Endothelial cell of umbilical vein (primary cell): ENCODE data around the gene PSAT1. TPM values are rescaled to one million over a fixed set of nuclear protein-coding genes. Genes with fewer than 3 reads are reported as not detected.
"Not testable (repeated sequence)": the region's sequence is repeated elsewhere in the genome, so short reads cannot be mapped to it uniquely, and the experiment has no call there.

Source experiments
- BruUV-seq: library from RNA; stranded (reverse); fragments of 400-500 nt; replicated peaks from 2 replicates; lab custom pipeline; 2021; lab: Mats Ljungman, UMichigan
- CTCF ChIA-PET: fragments of 300-600, 350-600 bp; sonication (Branson Sonifier 250); formaldehyde crosslinking; loops from one replicate; lab custom pipeline; 2021; ENCODE audit warnings: antibody characterized with exemption, inconsistent platforms; lab: Charles Lee
- POLR2A ChIA-PET: fragments of 300-600, 350-600 bp; sonication (Branson Sonifier 250); formaldehyde crosslinking; loops from one replicate; lab custom pipeline; 2021; ENCODE audit warnings: antibody characterized with exemption, inconsistent platforms; lab: Charles Lee
- DNase-seq: peaks from one replicate; pipeline ENCODE4 v3.0.0-alpha.2; 2011; ENCODE audit warnings: low read depth, low spot score
- FAIRE-seq: peaks from 2 replicates; lab custom pipeline; 2011; peaks lifted over from hg19 to GRCh38; lab: Jason Lieb, UNC
- H2AFZ ChIP-seq: 2 replicates; pipeline ENCODE4 v1.6.0; 2012; ENCODE audit warnings: low read depth, low read length, control low read depth, inconsistent platforms
- H3K27ac ChIP-seq: 2 replicates; pipeline ENCODE4 v1.5.1; 2011; ENCODE audit warnings: low read depth, mild to moderate bottlenecking, control low read depth, low read length, moderate library complexity; ENCODE audit not compliant: insufficient read depth
- H3K27me3 ChIP-seq, 2 experiments: 2 replicates each; pipeline versions ENCODE4 v1.6.0 to v1.6.1; 2011; ENCODE audit warnings: low read length in 2 of 2, mixed read lengths in 1 of 2; ENCODE audit not compliant: control insufficient read depth in 2 of 2, insufficient read depth in 2 of 2
- H3K36me3 ChIP-seq, 2 experiments: 2 replicates in 1 of 2; 3 replicates in 1 of 2; pipeline ENCODE4 v1.5.1; 2011; ENCODE audit warnings: low read length in 2 of 2, mild to moderate bottlenecking in 1 of 2, moderate library complexity in 1 of 2; ENCODE audit not compliant: control insufficient read depth in 2 of 2, insufficient read depth in 2 of 2; ENCODE audit errors: extremely low read depth in 1 of 2
- H3K4me1 ChIP-seq: 3 replicates; pipeline ENCODE4 v1.5.1; 2011; ENCODE audit warnings: mild to moderate bottlenecking, low read length; ENCODE audit not compliant: control insufficient read depth, insufficient read depth; ENCODE audit errors: extremely low read depth
- H3K4me2 ChIP-seq: 2 replicates; pipeline ENCODE4 v1.6.1; 2011; ENCODE audit warnings: low read length, control low read depth, mixed read lengths; ENCODE audit not compliant: insufficient read depth
- H3K4me3 ChIP-seq, 3 experiments: fragments of 200-600 bp in 1 of 3; sonication (generic), shearing (Covaris generic) in 1 of 3; replicated peaks in 1 of 3; 2 replicates each; pipeline ENCODE4 v1.5.1; 2011 to 2016; ENCODE audit warnings: control low read depth in 3 of 3, low read length in 3 of 3, mild to moderate bottlenecking in 2 of 3, inconsistent platforms in 1 of 3, low read depth in 1 of 3, moderate library complexity in 1 of 3; ENCODE audit not compliant: insufficient read depth in 1 of 3
- H3K79me2 ChIP-seq: 2 replicates; pipeline ENCODE4 v1.6.0; 2012; ENCODE audit warnings: low read length, inconsistent platforms; ENCODE audit not compliant: control insufficient read depth, insufficient read depth
- H3K9ac ChIP-seq: replicated peaks from 2 replicates; pipeline ENCODE3; 2011; ENCODE audit warnings: low read length, control low read depth; ENCODE audit not compliant: insufficient read depth; ENCODE audit errors: extremely low read depth
- H3K9me1 ChIP-seq: replicated peaks from 3 replicates; pipeline ENCODE4 v1.6.0; 2011; ENCODE audit warnings: mild to moderate bottlenecking, low read length; ENCODE audit not compliant: control insufficient read depth, insufficient read depth; ENCODE audit errors: extremely low read depth
- H3K9me3 ChIP-seq: replicated peaks from 2 replicates; pipeline ENCODE4 v1.5.1; 2012; ENCODE audit warnings: low read length, inconsistent platforms; ENCODE audit not compliant: control insufficient read depth, insufficient read depth
- H4K20me1 ChIP-seq: replicated peaks from 2 replicates; pipeline ENCODE3; 2011; ENCODE audit warnings: mild to moderate bottlenecking, low read length; ENCODE audit not compliant: control insufficient read depth, insufficient read depth; ENCODE audit errors: extremely low read depth
- EZH2 ChIP-seq: IDR thresholded peaks from 2 replicates; pipeline ENCODE4 v1.6.1; 2012; ENCODE audit warnings: borderline replicate concordance, low read depth, mild to moderate bottlenecking, moderate library complexity, low read length, inconsistent platforms; ENCODE audit not compliant: severe bottlenecking
- FOS ChIP-seq: IDR thresholded peaks from 2 replicates; pipeline ENCODE4 v1.6.1; 2011; ENCODE audit warnings: mild to moderate bottlenecking, low read length, moderate library complexity, borderline replicate concordance; ENCODE audit not compliant: insufficient read depth
- GATA2 ChIP-seq: IDR thresholded peaks from 2 replicates; pipeline ENCODE4 v1.7.0; 2011; ENCODE audit warnings: low read depth, mild to moderate bottlenecking, moderate library complexity, mixed read lengths, low read length; ENCODE audit not compliant: insufficient read length, insufficient read depth
- JUN ChIP-seq: IDR thresholded peaks from 2 replicates; pipeline ENCODE4 v1.6.1; 2011; ENCODE audit warnings: borderline replicate concordance, low read depth; ENCODE audit not compliant: insufficient read length, insufficient read depth
- MYC ChIP-seq: IDR thresholded peaks from one replicate; pipeline ENCODE4 v1.6.1; 2011; ENCODE audit warnings: mild to moderate bottlenecking, low read depth, low read length
- POLR2A ChIP-seq: IDR thresholded peaks from 2 replicates; pipeline ENCODE4 v1.6.1; 2012; ENCODE audit warnings: low read depth, mild to moderate bottlenecking, control low read depth, low read length
- POLR2AphosphoS5 ChIP-seq: IDR thresholded peaks from 2 replicates; pipeline ENCODE4 v1.6.1; 2012; ENCODE audit warnings: low read depth, mild to moderate bottlenecking, control low read depth, low read length, moderate library complexity; ENCODE audit not compliant: insufficient read depth
- dilution Hi-C: fragments of 300-500 bp; cut with MboI; formaldehyde crosslinking; loops from one replicate; pipeline ENCODE4 v1.15.0; 2019; ENCODE audit warnings: low sequenced_read_pairs; ENCODE audit not compliant: extremely low pct_ligation_motif_present
- intact Hi-C: fragments of 100-400 bp; cut with micrococcal nuclease; formaldehyde crosslinking; loops from one replicate; pipeline ENCODE4 v1.10.0; 2022
- polyA plus RNA-seq, 4 experiments: library from polyadenylated mRNA; depleted of rRNA in 3 of 4; stranded (reverse) in 3 of 4; unstranded in 1 of 4; fragments of >200 nt; gene quantifications; 2 replicates each; pipeline versions ENCODE4 v1.2.1 to v1.2.3, GENCODE V29; 2011 to 2012; ENCODE audit warnings: missing spikeins in 1 of 4
- total RNA-seq: library from RNA; stranded (reverse); gene quantifications from 2 replicates; pipeline ENCODE4 v1.2.3, GENCODE V29; 2021
- TF ChIP-seq, protein P1 (sequence below): IDR thresholded peaks from 2 replicates; pipeline ENCODE4 v1.6.1; 2011; ENCODE audit not compliant: insufficient read depth, insufficient read length
- TF ChIP-seq, protein P2 (sequence below), 2 donors: IDR thresholded peaks; 1 replicate in 1 of 2; 2 replicates in 1 of 2; pipeline ENCODE4 v1.5.1; 2011; ENCODE audit warnings: low read length in 2 of 2, mild to moderate bottlenecking in 2 of 2, moderate library complexity in 2 of 2, control low read depth in 1 of 2, inconsistent platforms in 1 of 2, low read depth in 1 of 2; ENCODE audit not compliant: insufficient read depth in 1 of 2; ENCODE audit errors: extremely low read depth in 1 of 2

PSAT1 gene
- total and polyA plus RNA-seq, 2 donors (not counting 3 experiments of a cell fraction or from before 2014, with no cell fraction given) = 19.1 to 47.3 TPM

DNA sequence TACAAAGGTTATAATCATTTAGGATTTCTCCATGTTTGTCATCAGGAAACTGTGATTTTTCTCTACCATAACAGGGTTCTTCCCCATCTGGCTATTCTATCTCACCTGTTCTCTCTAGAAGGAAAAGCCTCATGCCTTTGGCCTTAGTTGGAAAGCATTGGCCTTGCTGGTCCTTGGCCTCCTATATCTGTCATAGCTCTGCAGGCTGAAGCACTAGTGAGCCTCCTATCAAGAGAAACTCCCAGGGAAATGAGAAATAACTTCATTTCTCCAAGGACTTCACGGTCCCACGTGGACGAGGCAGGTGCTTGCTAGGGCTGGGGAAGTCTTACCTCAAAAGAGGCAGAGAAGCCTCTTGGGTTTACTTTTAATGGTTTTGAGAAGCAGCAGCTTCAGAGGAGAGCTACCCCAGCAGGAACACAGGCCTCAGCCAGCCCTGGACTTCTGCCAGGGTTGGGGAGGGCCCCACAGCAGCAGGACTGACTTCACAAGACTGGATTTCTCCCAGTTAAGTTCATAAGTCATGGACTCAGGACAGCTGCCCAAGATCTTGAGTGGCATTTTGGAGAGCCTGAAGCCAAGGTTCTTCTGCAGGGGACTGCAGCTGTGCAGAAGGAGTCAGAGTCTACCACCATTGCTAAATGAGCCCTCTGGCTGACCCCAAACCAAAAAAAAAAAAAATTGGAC lies 15.8 kb upstream of the PSAT1 start:
- Histone ChIP-seq H3K9ac (no peak overlapping the region), H3K27me3 (peaks cover 0 to under 1% of the 10 kb centered on the region in 2 experiments), H3K4me1 (no peaks in the 10 kb centered on the region), H3K4me2 (no peak overlapping the region), H2AFZ (no peak overlapping the region), H3K79me2 (no peaks in the 10 kb centered on the region), H3K27ac (no peak overlapping the region), H4K20me1 (no peaks in the 10 kb centered on the region), H3K36me3 (no peaks in the 10 kb centered on the region), H3K9me3 (no peaks in the 10 kb centered on the region), H3K9me1 (no peaks in the 10 kb centered on the region), H3K4me3 (no peak overlapping the region)
- no TSS peak for BruUV-seq
- intact Hi-C loops (no loop called here), dilution Hi-C loops (no loop called here)
- TF ChIP-seq GATA2 = no peak
- TF ChIP-seq, protein P1, sequence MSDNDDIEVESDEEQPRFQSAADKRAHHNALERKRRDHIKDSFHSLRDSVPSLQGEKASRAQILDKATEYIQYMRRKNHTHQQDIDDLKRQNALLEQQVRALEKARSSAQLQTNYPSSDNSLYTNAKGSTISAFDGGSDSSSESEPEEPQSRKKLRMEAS = no peak
- no peak for TF ChIP-seq EZH2
- TF ChIP-seq, protein P2, sequence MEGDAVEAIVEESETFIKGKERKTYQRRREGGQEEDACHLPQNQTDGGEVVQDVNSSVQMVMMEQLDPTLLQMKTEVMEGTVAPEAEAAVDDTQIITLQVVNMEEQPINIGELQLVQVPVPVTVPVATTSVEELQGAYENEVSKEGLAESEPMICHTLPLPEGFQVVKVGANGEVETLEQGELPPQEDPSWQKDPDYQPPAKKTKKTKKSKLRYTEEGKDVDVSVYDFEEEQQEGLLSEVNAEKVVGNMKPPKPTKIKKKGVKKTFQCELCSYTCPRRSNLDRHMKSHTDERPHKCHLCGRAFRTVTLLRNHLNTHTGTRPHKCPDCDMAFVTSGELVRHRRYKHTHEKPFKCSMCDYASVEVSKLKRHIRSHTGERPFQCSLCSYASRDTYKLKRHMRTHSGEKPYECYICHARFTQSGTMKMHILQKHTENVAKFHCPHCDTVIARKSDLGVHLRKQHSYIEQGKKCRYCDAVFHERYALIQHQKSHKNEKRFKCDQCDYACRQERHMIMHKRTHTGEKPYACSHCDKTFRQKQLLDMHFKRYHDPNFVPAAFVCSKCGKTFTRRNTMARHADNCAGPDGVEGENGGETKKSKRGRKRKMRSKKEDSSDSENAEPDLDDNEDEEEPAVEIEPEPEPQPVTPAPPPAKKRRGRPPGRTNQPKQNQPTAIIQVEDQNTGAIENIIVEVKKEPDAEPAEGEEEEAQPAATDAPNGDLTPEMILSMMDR (IDR thresholded peaks at IDR 0.05; ENCODE audit: extremely low read depth in 1 of 2, insufficient read depth in 1 of 2, low read depth in 1 of 2, low read length in 2 of 2) = no peak
- no peak for TF ChIP-seq POLR2A
- no peak for TF ChIP-seq MYC
- no peak for TF ChIP-seq POLR2AphosphoS5
- no peak for TF ChIP-seq JUN
- no peak for TF ChIP-seq FOS
- peak; percentile 38 for DNase-seq
- FAIRE-seq = no peak
- CTCF ChIA-PET = interaction anchor here (1.1 kb wide), 1 partner anchor 88 kb away, joined by 3 read pairs; no protein-coding TSS in a partner anchor
- POLR2A ChIA-PET = no interaction called here

DNA sequence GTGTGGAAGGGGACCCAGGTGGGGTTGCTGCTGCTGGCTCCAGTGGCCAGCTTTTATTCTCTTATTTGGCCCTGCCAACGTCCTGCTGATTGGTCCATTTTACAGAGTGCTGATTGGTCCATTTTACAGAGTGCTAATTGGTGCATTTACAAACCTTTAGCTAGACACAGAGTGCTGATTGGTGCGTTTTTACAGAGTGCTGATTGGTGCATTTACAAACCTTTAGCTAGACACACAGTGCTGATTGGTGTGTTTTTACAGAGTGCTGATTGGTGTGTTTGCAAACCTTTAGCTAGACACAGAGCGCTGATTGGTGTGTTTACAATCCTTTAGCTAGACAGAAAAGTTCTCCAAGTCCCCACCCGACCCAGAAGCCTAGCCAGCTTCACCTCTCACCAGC lies 12.7 kb upstream of the PSAT1 start:
- H3K9ac ChIP-seq, H3K27me3 ChIP-seq, H3K79me2 ChIP-seq, FAIRE-seq, POLR2A ChIA-PET, H3K4me1 ChIP-seq, H3K36me3 ChIP-seq, H3K4me3 ChIP-seq, intact Hi-C loops, H2AFZ ChIP-seq, H3K4me2 ChIP-seq, H3K9me3 ChIP-seq, BruUV-seq, H3K27ac ChIP-seq, DNase-seq, dilution Hi-C loops, H3K9me1 ChIP-seq, H4K20me1 ChIP-seq: not testable (repeated sequence)
- CTCF ChIA-PET = interaction anchor here (1.4 kb wide), 1 partner anchor 82 kb away, joined by 4 read pairs; no protein-coding TSS in a partner anchor
